Measurements from ENCODE around the gene GAST.

Gene GAST

DNA sequence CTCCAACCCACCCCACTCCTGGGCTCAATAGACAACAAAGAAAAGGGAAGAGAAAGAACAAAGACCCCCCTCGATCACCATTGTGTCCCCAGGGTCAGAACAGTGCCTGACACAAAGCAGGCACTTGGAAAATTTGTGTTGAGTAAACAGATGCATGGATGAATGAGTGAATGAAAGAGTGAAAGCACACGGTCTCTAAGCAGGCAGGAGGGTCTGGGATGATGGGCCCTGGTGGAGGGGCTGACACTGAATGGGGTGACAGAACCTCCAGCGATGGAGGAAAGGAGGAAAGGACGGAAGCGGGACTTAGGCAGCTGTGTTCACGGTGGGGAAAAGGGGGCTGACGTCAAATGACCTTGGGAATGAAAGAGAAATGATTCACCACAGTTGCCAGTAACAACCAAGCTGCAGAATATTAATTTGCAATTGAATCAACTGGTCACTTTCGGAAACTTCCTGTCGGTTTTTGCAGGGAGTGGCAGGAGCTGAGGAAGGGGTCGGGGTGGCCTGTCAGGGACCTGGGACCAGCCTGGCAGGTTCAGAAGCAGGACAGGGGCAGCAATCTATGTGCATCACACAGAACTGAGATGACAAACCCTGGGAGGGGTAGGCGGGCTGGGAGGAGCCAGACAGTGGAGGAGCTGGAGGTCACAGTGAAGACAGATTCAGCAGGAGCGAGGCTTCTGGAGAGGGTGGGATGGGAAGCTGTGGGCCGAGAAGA is 6.7 kb upstream of the GAST start:
- FAIRE-seq (peak; percentile 83), DNase-seq (ENCODE audit: insufficient read length, low spot score) (peak; percentile 38)

DNA sequence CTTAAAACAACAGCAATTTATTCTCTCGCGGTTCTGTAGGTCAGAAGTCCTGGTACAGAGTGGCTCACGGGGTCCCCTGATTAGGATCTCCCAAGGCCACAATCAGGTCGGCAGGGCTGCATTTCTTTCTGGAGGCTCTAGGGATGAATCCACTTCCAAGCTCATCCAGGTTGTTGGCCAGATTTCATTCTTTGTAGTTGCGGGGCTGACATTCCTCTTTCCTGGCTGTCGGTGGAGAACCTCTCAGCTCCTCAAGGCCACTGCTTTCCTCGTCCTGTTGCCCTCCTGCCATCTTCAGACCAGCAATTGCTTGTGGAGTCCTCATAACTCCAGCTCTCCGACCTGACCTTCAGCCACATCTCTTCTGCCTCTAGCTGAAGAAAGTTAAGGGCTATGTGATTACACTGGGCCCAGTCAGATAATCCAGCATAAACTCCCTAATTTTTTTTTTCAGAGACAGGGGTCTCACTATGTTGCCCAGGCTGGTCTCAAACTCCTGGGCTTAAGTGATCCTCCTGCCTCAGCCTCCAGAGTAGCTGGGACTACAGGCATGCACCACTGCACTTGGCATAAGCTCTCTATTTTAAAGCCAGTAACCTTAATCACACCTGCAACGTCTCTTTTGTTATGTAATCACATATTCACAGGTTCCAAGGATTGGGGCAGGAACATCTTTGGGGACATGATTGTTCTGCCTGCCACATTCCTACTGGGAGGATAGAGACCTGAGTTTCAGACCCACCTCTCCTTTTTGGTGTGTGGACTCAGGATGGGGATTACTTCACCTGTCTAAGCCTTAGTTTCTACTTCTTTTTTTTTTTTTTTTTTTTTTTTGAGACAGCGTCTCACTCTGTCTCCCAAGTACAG is 4.1 kb upstream of the GAST start:
- DNase-seq (ENCODE audit: insufficient read length, low spot score) (no peak), FAIRE-seq (no peak)

DNA sequence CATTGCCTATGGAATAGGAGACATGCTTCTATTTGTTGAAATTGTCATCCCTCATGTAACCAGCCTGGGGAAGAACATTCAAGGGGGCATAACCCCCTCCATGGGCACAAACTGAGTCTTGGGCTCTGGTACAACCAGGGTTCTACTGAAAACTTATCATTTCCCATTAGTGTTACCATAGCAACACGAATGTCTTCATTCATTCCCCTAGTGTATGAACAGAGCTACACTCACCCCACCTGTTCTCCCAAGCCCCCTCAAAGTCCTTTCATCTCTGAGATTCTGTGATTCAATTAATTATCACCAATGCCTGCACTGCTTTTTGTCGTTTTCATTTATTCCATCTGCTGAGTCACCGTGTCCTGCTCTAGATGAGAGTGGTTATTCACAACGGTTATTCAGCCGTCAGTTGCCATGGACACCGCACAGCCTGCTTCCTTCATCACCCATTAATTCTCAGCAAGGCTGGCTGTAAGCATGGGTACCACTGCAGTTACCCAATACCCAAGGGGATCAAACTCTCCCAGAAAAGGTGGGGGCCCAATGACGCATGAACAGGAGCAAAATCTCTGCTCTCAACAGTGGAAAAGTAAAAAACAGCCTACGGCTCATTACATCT is 1.6 kb upstream of the GAST start:
- FAIRE-seq (peak; percentile 52), DNase-seq (ENCODE audit: insufficient read length, low spot score) (no peak)

- peak; percentile 57 for FAIRE-seq
- peak; percentile 46 for DNase-seq (ENCODE audit: insufficient read length, low spot score)
Observed at GRCh38 chr17:41717408-41718286, 5.5 kb downstream of the GAST start.

DNA sequence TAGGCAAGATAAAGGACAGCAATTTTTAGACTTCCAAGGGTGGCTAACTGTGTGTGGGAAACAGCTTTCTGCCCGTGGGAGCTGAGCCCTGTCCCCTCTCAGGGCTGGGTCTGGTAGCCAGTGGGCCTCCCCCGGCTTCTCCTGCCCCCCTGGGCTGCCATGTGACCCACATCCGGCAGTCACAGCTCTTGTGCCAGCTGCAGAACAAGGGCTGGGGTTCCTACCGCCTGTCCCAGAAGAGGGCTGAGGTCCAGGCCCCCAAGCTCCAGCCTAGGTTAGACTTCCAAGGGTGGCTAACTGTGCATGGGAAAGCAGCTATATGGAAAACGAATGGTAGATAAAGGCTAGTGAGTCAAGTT is 6.1 kb downstream of the GAST start:
- no peak for FAIRE-seq
- DNase-seq (ENCODE audit: insufficient read length, low spot score) = no peak

DNA sequence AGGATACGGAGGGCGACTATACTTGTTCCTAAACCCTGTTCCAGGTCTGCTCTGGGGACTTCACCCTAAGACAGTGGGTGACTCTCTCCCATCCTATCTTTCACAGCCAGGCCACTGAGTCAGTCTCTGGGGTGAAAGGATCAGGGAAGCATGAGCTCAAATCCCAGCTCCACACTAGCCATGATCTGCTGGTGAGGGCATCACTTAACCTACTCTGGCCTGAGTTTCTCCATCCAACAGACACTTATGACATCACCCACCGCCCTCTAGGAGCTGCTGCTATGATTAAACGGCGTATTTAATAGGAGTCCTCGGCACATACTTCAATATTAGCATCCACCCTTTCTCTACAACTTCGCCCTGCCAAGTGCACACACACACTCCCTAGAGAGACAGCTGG is 10.1 kb downstream of the GAST start:
- peak; percentile 28 for FAIRE-seq
- no peak for DNase-seq (ENCODE audit: insufficient read length, low spot score)

DNA sequence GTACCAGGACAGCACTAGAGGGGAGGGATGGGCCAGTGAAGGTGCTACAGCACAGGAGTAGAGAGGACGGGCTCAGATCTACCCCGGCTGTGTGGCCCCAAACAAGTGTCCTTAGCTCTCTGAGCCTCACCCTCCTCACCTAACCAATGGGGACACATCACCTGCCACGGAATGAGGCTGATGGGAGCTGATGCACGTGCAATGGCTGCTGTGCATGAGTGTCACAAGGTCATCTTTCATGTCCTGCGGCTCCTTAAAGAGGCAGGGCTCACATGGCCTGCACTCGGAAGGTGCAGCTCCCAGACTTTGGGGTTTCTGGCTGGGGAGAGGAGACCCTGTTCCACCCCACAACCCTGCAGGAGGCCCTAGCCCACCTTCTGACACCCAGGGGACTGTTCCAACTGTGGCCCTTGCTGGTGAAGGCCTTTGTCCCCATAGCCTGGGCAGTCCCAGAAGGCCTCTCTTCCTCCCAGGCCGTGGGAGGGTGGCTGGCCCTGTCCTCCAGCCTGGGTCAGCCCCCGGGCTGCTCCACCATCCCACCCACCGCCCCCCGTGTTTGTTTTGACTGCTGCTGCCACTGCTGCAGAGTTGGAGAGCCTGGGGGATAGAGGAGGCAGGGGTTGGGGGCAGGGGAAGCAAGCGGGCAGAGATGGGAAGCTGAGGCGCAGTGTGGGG is 11.8 kb downstream of the GAST start:
- FAIRE-seq (no peak), DNase-seq (ENCODE audit: insufficient read length, low spot score) (no peak)

DNA sequence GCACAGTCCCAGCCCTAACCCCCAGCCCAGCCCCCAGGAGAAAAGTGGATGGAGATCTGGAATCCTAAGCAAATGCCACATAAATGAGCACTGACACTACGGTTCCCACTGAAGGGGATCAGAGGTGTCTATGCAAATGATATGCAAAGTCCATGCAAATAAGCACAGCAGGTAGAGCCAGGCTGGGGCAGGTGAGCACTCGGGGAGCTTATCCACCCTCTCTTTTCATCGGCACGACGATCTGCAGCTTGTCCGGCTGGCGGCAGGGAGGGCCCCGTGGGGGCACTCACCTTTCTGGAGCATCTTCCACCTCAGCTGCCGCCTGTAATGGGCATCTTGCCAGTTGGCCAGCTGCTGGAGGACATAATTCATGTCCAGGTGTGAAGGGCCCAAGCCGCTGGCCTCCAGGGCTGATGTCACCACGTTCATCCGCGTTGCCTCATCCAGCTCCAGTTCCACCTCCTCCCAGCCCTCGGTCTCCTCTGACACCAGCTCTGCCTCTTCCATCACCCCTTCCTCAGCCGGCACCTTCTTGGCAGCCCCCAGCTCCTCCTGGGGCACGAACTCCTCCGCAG is 12.4 kb downstream of the GAST start:
- FAIRE-seq (no peak), DNase-seq (ENCODE audit: insufficient read length, low spot score) (no peak)

DNA sequence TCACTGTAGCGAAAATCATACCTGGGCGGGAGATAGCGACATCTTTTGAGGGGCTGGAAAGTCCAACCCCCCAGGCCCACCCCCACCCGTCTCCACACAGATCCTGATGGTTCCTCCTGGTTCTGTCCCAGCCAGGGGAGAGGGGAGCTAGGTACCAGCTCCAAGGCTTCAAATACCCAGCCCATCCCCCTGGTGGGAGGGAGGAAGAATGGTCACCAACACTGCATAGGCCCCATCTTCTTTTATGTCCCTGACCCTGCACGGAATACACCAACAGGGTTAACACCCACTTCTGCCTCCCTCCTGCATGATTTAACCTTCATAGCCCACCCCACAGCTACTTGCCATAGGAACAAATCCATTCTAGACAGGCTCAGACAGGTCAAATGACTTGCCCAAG is 13.0 kb downstream of the GAST start:
- DNase-seq (ENCODE audit: insufficient read length, low spot score) = no peak
- FAIRE-seq = no peak

DNA sequence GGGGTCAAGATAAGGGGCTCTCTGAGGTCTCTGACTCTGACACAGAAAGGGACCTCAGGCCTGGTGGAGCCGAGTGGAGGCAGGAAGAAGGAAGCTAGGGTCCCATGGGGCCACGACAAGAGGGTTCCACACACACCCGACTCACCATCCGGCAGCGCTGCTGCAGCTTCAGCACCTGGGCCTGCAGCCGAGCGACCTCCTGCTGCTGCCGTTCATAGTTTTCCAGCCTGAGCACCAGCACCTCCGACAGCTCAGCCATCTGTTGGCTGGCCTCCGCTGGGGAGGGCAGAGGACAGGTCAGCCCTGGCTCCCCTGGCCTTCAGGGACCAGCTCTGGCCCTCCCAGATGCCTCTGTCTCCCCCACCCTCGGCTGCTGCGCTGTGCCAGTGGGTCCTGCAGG is 15.9 kb downstream of the GAST start:
- FAIRE-seq (peak; percentile 71), DNase-seq (ENCODE audit: insufficient read length, low spot score) (no peak)

GRCh38 chr17:41730479-41730878 is 18.3 kb downstream of the GAST start:
- no peak for FAIRE-seq
- no peak for DNase-seq (ENCODE audit: insufficient read length, low spot score)

- no peak for DNase-seq (ENCODE audit: insufficient read length, low spot score)
- no peak for FAIRE-seq
Observed at GRCh38 chr17:41731836-41732235, 19.7 kb downstream of the GAST start.

DNA sequence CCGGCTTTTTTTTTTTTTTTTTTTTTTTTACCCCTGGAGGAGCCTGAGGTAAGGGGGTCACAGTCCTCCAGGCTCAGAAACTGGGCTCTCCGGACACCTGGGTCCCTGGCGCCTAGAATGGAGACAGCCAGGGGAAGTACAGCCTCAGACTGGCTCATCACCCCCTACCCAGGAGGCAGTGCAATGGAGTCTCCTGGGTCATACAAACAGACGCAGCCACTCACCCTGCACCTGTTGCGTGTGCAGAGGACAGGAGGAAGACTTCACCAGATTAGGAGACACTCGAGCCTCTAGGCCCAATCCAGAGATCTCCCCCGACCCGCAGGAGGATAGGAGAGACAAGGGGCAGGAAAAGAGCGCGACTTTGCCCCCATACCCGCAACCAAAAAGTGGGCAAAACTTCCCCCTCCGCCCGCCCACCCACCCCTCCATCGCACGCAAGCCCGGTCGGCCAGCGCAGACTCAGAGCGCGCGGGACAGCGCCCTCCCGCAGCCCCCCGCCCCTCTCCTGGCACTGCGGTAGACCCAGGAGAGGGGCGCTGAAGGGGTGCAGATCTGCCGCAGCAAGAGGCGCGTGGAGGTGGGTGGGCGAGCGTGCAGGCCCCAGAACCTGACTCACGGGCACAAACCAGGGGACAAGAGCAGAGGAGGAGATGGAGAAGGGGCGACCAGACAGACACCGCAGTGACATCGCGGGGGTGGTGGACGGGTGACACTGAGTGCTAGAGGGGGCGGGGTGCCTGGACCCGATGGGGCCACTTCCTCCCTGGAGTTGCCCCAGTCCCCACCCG is 21.4 kb downstream of the GAST start:
- no peak for DNase-seq (ENCODE audit: insufficient read length, low spot score)
- FAIRE-seq = no peak

DNA sequence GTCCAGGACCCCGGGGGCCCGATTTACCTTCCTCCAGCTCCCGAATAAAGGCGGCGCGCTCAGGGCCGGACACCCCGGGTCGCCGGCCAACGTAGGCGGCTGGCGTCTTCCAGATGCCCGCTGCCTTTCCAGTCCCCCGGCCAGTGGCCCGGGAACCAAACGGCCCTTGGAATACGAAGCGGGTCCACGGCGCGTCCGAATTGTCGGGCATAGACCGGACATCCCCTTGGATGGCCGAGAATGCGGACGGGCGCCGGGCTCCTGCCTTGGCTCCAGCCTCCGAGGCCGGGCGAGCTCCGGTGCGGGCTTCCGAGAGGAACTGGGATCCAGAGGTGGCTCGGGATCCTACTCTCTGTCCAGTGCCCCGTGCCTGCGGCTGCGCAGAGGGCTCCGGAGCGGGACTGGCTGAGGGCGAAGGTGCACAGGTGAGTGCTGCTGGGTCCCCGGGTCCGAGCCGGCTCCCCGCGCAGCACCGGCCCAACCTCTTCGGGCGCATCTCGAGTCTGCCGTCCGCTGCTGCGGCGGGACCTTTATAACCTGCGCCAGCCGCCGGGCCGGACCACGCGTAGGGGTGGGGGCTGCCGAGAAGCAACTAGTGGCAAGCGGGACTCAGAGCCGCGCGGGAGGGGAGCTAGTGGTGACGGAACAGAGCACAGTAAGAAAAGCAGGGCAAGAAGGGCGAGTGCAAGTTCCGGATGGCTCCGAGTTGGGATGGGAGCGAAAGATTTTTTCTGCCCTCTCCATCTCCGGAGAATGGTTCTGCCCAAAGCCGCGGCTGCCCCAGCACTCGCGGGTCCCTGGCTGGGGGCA is 22.2 kb downstream of the GAST start, which contains the start of gene HAP1:
HAP1 (minus strand) TSS at position 505 of the 810 bp plus-strand sequence; CDS start at position 496, 9 bp downstream.
- FAIRE-seq (peak; percentile 36), DNase-seq (ENCODE audit: insufficient read length, low spot score) (peak; percentile 75)

GRCh38 chr17:41734949-41735313 is 22.8 kb downstream of the GAST start:
- DNase-seq (ENCODE audit: insufficient read length, low spot score) = no peak

DNA sequence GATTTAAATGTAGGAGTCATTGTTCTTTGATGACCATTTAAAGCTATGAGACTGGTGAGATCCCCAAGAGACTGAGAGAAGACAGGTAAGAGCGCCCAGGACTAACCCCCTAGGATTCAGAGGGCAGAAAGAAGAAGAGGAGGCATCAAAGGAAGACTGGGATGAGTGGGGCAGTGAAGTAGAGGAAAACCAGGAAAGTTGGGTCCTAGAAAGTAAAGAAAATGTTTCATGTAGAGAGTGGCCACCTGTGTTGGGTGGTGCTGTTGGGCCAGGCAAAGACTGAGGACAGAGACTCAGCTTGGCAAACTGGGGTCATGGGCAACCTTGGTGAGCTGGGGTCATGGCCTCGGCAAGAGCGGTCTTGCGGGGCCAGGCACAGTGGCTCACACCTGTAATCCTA is 23.6 kb downstream of the GAST start:
- DNase-seq (ENCODE audit: insufficient read length, low spot score) (no peak), FAIRE-seq (no peak)

More at GRCh38 chr17:41734949-41735313, 22.8 kb downstream of the GAST start:
- FAIRE-seq = peak; percentile 59

DNA sequence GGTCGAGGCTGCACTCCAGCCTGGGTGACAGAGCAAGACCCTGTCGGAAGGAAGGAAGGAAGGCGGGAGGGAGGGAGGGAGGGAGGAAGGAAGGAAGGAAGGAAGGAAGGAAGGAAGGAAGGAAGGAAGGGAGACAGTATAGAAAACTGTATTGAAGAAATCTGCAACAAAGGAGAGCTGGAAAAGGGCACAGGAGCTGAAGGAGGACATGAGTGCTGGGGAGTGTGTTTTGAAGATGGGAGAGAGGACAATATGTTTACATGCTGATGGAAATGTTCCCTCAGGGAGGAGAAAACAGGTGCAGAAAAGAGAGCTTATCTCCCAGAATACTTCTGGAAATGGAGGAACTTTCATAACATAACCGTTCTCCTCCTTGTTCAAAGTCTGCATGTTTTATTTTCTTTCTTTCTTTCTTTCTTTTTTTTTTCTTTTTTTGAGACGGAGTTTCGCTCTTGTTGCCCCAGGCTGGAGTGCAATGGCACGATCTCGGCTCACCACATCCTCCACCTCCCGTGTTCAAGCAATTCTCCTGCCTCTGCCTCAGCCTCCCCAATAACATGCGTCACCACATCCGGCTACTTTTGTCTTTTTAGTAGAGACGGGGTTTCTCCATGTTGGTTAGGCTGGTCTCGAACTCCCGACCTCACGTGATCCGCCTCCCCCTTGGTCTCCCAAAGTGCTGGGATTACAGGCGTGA is 25.0 kb downstream of the GAST start:
- DNase-seq (ENCODE audit: insufficient read length, low spot score) = no peak
- FAIRE-seq = no peak

DNA sequence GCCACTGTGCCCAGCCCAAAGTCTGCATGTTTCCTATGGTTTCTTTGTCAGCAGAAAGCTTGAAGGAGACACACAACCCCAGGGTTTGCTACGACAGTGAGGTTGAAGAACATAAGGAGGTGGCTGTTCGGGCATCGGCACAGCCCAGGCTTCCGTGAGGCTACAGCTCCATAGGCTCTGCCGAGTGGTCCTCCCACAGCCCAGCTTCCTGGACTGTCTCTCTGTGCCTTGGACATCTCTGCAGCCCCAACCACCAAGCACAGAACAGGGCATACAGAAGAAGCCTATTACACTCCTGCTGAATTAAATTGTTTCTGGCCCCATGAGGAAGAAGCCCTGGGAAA is 25.5 kb downstream of the GAST start:
- FAIRE-seq = no peak
- no peak for DNase-seq (ENCODE audit: insufficient read length, low spot score)
